Neural progenitor cell (in vitro differentiated cells): Measurements from ENCODE around the gene C16orf74. TPM values are rescaled to one million over a fixed set of nuclear protein-coding genes. Genes with fewer than 3 reads are reported as not detected.

Experiments used
- DNase-seq: peaks from one replicate; pipeline ENCODE4 v3.0.0-alpha.2; 2016; ENCODE audit warnings: low spot score
- H2AFZ ChIP-seq: fragments of 200-600 bp; sonication (generic); replicated peaks from 2 replicates; pipeline ENCODE4 v1.6.1; 2016; ENCODE audit warnings: antibody characterized with exemption
- H3F3A ChIP-seq: fragments of 200-600 bp; sonication (generic); 2 replicates; pipeline ENCODE4 v1.6.1; 2016; ENCODE audit warnings: antibody characterized with exemption, low read depth
- H3K27ac ChIP-seq: fragments of 200-600 bp; sonication (generic); 2 replicates; pipeline ENCODE4 v1.5.1; 2016; ENCODE audit warnings: mild to moderate bottlenecking
- H3K27me3 ChIP-seq: fragments of 200-600 bp; sonication (generic); 2 replicates; pipeline ENCODE4 v1.6.1; 2016; ENCODE audit warnings: mild to moderate bottlenecking, moderate library complexity
- H3K36me3 ChIP-seq: fragments of 200-600 bp; sonication (generic); 2 replicates; pipeline ENCODE4 v1.5.1; 2016
- H3K4me1 ChIP-seq: fragments of 200-600 bp; sonication (generic); 2 replicates; pipeline ENCODE4 v1.6.1; 2016; ENCODE audit warnings: mixed run types
- H3K4me2 ChIP-seq: fragments of 200-600 bp; sonication (generic); 2 replicates; pipeline ENCODE4 v1.6.1; 2016
- H3K4me3 ChIP-seq: fragments of 200-600 bp; sonication (generic); 2 replicates; pipeline ENCODE4 v1.5.1; 2016
- H3K79me2 ChIP-seq: fragments of 200-600 bp; sonication (generic); 2 replicates; pipeline ENCODE4 v1.6.1; 2016; ENCODE audit warnings: low read depth
- H3K9ac ChIP-seq: fragments of 200-600 bp; sonication (generic); 2 replicates; pipeline ENCODE4 v1.6.1; 2016
- H3K9me3 ChIP-seq: fragments of 200-600 bp; sonication (generic); 2 replicates; pipeline ENCODE4 v1.5.1; 2016; ENCODE audit warnings: low read depth
- H4K20me1 ChIP-seq: fragments of 200-600 bp; sonication (generic); 2 replicates; pipeline ENCODE4 v1.6.1; 2016; ENCODE audit warnings: low read depth
- H3K27ac Mint-ChIP-seq: 3 replicates; pipeline ENCODE4 v1.8.0; 2021; ENCODE audit warnings: mixed read lengths
- H3K27me3 Mint-ChIP-seq: 2 replicates; pipeline ENCODE4 v1.8.0; 2022; ENCODE audit warnings: low read depth, mild to moderate bottlenecking, inconsistent platforms, moderate library complexity, mixed read lengths; ENCODE audit not compliant: insufficient read depth
- H3K36me3 Mint-ChIP-seq: 3 replicates; pipeline ENCODE4 v1.8.0; 2021; ENCODE audit warnings: mixed read lengths
- H3K4me1 Mint-ChIP-seq: 3 replicates; pipeline ENCODE4 v1.8.0; 2021; ENCODE audit warnings: mixed read lengths
- H3K4me3 Mint-ChIP-seq: 3 replicates; pipeline ENCODE4 v1.8.0; 2021; ENCODE audit warnings: mild to moderate bottlenecking, moderate library complexity, mixed read lengths
- H3K9me3 Mint-ChIP-seq: 3 replicates; pipeline ENCODE4 v1.8.0; 2020; ENCODE audit warnings: mixed read lengths
- CTCF ChIP-seq: fragments of 200-600 bp; sonication (generic); IDR thresholded peaks from 2 replicates; pipeline ENCODE4 v1.5.1; 2017; ENCODE audit warnings: antibody characterized with exemption, mild to moderate bottlenecking
- EZH2 ChIP-seq: fragments of 200-600 bp; sonication (generic); IDR thresholded peaks from 2 replicates; pipeline ENCODE4 v1.6.1; 2017; ENCODE audit warnings: antibody characterized with exemption, mild to moderate bottlenecking, moderate library complexity
- EZH2phosphoT487 ChIP-seq: fragments of 200-600 bp; sonication (generic); IDR thresholded peaks from 2 replicates; pipeline ENCODE4 v1.6.1; 2017; ENCODE audit warnings: antibody characterized with exemption
- total RNA-seq: library from RNA; depleted of rRNA; stranded (reverse); fragments of >200 nt; gene quantifications from 2 replicates; pipeline ENCODE4 v1.2.3, GENCODE V29; 2015; ENCODE audit warnings: low replicate concordance

The C16orf74 gene
- total RNA-seq, 1 donor from 2014 or later: not detected

GRCh38 chr16:85761861-85762260 is 11.0 kb upstream of the C16orf74 start:
- H3K36me3 ChIP-seq: no peaks in the 10 kb centered on the region
- no peak overlapping the region for H3K4me3 ChIP-seq
- H3F3A ChIP-seq: no peaks in the 10 kb centered on the region
- TF ChIP-seq EZH2phosphoT487 (no peak), CTCF (no peak), EZH2 (no peak)
- no peak overlapping the region for H3K27ac ChIP-seq
- no peaks in the 10 kb centered on the region for H3K27me3 ChIP-seq
- Mint-ChIP-seq H3K36me3 (no peaks in the 10 kb centered on the region), H3K9me3 (no peaks in the 10 kb centered on the region), H3K27ac (no peak overlapping the region), H3K4me3 (no peak overlapping the region), H3K27me3 (peaks cover 12% of the 10 kb centered on the region), H3K4me1 (peaks cover 16% of the 10 kb centered on the region)
- H3K79me2 ChIP-seq: no peaks in the 10 kb centered on the region
- no peak overlapping the region for H3K9ac ChIP-seq
- no peak for DNase-seq
- H3K4me1 ChIP-seq: peaks cover 8% of the 10 kb centered on the region
- H3K4me2 ChIP-seq: no peak overlapping the region
- H4K20me1 ChIP-seq: no peaks in the 10 kb centered on the region
- H2AFZ ChIP-seq: no peak overlapping the region
- no peaks in the 10 kb centered on the region for H3K9me3 ChIP-seq

- Mint-ChIP-seq H3K36me3 (no peaks in the 10 kb centered on the region), H3K27me3 (peaks cover 12% of the 10 kb centered on the region), H3K4me1 (peaks cover 8% of the 10 kb centered on the region), H3K9me3 (no peaks in the 10 kb centered on the region), H3K27ac (no peak overlapping the region), H3K4me3 (peak overlapping the region; percentile 52)
- peaks cover 5% of the 10 kb centered on the region for H3K4me1 ChIP-seq
- no peaks in the 10 kb centered on the region for H3K9me3 ChIP-seq
- no peak for DNase-seq
- TF ChIP-seq CTCF: peak; percentile 45
- TF ChIP-seq EZH2phosphoT487: no peak
- TF ChIP-seq EZH2: no peak
- no peak overlapping the region for H3K4me2 ChIP-seq
- no peak overlapping the region for H3K4me3 ChIP-seq
- no peaks in the 10 kb centered on the region for H3K79me2 ChIP-seq
- H3F3A ChIP-seq: no peaks in the 10 kb centered on the region
- H3K36me3 ChIP-seq: no peaks in the 10 kb centered on the region
- H4K20me1 ChIP-seq: no peaks in the 10 kb centered on the region
- no peak overlapping the region for H3K9ac ChIP-seq
- no peaks in the 10 kb centered on the region for H3K27me3 ChIP-seq
- no peak overlapping the region for H2AFZ ChIP-seq
- no peak overlapping the region for H3K27ac ChIP-seq
Measured at GRCh38 chr16:85759631-85760419, 8.9 kb upstream of the C16orf74 start.

GRCh38 chr16:85759136-85759535 is 8.2 kb upstream of the C16orf74 start:
- H3K9me3 Mint-ChIP-seq: no peaks in the 10 kb centered on the region

More at GRCh38 chr16:85759136-85759535, 8.2 kb upstream of the C16orf74 start:
- H3K36me3 ChIP-seq: no peaks in the 10 kb centered on the region
- H4K20me1 ChIP-seq: no peaks in the 10 kb centered on the region
- DNase-seq: no peak
- H3K4me1 ChIP-seq: peaks cover 5% of the 10 kb centered on the region
- H3K27ac ChIP-seq: no peak overlapping the region
- no peaks in the 10 kb centered on the region for H3K9me3 ChIP-seq
- Mint-ChIP-seq H3K27me3 (peaks cover 12% of the 10 kb centered on the region), H3K4me3 (no peak overlapping the region), H3K36me3 (no peaks in the 10 kb centered on the region), H3K27ac (no peak overlapping the region), H3K4me1 (peaks cover 8% of the 10 kb centered on the region)
- no peak overlapping the region for H3K4me3 ChIP-seq
- no peak for TF ChIP-seq EZH2phosphoT487
- no peak for TF ChIP-seq EZH2
- TF ChIP-seq CTCF: no peak
- no peak overlapping the region for H3K9ac ChIP-seq
- no peak overlapping the region for H2AFZ ChIP-seq
- no peaks in the 10 kb centered on the region for H3F3A ChIP-seq
- no peak overlapping the region for H3K4me2 ChIP-seq
- no peaks in the 10 kb centered on the region for H3K79me2 ChIP-seq
- no peaks in the 10 kb centered on the region for H3K27me3 ChIP-seq
